Hippocampal formation (tissue), 2 donors: ENCODE data around the gene TRDN.
A peak's percentile ranks its signal among the peaks of the same experiment; 100 is the strongest.
"Not testable (repeated sequence)": the region's sequence is repeated elsewhere in the genome, so short reads cannot be mapped to it uniquely, and the experiment has no call there.

ENCODE experiments used
- DNase-seq, 2 donors: peaks; one replicate each; lab custom pipeline; 2025; lab: John Stamatoyannopoulos, UW

The TRDN gene

DNA sequence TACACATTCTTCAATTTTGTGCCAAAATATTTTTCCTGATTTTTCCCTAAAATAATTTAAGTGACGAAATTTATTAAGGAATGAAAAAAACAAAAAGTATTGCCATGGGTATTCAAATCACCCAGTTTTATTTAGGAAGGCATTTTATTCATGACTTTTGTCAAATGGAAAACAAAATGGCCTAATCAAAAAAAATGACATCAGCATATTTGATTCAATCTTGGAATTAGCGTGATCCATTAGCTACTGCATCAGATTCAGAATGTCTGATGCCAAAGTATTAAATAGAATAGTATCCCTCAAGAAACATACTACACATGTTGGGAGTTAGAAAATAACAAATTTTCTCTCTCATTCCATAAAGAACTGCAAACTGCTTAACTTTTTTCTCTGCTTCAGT, 129.2 kb downstream of the TRDN start:
- DNase-seq, result no peak

DNA sequence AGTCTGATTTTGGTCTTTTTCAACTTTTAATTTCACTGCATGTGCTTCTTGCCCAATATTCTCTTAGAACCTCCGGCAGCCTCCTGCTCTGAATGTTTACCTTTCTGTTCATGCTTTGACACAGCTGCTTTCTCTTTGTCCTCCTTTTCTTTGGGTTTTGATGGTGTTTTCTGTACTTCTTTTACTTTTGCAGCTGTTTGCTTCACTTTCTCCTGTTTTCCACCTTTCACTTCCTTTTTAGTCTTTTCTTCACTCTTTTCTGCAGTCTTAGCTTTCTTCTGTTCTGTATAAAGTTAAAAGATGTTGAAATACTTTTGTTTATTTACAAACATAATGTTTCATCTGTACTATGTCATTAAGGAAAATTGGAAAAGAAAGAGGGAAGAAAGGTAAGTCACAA, 133.1 kb downstream of the TRDN start:
- DNase-seq, result no peak

DNA sequence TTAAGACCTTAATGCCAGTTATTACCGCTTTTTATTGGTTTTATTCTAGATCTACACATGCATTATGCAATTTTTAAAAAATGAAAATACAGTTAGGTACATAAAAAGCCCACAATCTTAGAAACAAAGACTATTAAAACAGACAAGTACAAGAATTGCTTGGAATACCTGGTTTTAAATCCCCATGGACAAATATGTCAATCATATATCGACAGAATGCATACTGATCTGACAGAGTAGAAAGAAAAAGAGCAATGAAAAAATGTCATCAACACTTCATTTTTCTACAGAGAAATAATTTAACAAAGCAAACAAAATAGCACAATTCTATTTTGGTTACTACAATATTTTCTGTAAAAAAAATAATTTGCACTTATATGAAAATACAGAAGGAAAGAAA, 139.7 kb downstream of the TRDN start:
- DNase-seq, result no peak

DNA sequence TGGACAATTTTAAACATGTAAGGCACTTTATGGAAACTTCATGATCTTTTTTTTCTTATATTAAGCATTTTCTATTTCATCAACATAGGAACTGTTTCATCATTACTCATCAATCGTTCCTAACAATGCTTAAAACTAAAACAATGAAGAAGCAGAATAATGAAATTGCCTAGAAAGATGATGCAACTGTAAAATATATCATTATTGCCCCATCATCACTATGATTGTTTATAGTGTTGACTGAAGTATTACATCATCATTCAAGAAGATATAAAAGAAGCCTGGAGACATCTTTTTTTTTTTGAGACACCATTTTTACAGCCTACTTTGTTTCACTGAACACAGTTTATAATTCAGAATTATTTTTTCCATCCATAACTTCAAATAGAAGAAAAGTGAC, 147.2 kb downstream of the TRDN start:
- no peak for DNase-seq

DNA sequence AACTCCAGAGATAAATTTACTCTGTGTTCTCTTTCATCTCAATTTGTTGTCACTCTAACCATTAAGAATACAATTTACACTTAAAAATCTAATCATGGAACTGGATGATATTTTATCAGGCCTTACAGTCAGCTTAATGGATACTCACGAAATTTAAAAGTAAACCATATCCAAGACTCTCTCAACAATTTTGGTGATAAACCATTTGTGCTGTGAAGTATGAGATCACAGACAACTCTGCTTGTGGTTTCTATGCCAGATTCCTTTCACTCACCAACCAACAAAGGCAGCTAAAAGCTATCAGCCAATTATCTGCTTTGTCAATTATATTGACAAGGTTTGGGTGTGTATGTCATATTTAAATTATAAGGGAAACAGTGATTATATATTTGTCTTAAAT, 155.8 kb downstream of the TRDN start:
- DNase-seq, result no peak

DNA sequence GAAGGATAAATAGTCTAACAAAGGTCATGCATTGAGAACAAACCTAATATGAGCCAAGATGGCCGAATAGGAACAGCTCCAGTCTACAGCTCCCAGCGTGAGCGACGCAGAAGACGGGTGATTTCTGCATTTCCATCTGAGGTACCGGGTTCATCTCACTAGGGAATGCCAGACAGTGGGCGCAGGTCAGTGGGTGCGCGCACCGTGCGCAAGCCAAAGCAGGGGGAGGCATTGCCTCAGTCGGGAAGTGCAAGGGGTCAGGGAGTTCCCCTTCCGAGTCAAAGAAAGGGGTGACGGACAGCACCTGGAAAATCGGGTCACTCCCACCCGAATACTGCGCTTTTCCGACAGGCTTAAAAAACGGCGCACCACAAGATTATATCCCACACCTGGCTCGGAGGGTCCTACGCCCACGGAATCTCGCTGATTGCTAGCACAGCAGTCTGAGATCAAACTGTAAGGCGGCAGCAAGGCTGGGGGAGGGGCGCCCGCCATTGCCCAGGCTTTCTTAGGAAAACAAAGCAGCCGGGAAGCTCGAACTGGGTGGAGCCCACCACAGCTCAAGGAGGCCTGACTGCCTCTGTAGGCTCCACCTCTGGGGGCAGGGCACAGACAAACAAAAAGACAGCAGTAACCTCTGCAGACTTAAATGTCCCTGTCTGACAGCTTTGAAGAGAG, 164.6 kb downstream of the TRDN start:
- DNase-seq, result not testable (repeated sequence)

DNA sequence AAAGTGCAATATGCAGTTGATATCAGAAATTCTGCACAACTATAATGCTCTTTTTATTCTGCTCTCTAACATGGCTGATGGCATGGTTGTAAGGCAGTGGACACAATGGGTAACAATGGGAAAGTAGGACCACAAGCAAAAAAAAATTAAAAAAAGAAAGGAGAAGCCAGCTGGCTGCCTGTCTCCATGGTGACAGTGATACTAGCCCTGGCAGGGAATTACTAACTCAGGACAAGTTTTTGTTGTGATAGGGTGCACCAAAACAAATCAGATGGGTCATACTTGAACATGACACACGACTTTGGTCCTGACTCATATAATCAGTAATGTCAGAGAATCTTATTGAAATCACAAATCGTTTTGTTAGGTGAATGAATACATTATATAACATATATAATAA, 169.4 kb downstream of the TRDN start:
- no peak for DNase-seq

DNA sequence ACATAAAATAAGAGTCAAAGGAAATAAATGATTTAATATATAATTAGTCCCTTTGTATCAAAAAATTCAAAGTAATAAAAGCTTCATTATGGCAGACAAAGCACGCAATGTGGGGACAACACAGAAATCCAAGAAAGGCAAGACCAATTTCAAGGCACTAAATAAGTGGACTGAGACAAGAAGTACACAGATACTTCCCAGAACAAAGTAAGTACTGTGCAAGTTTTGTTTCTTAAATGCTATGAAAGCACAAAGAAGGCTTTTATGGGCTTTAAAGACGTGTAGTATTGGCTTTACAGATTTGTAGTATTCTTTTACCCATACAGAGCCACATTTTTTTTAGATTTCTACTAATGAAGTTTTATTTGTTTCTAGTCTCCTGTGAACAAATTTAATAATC, 174.6 kb downstream of the TRDN start:
- DNase-seq, result no peak

DNA sequence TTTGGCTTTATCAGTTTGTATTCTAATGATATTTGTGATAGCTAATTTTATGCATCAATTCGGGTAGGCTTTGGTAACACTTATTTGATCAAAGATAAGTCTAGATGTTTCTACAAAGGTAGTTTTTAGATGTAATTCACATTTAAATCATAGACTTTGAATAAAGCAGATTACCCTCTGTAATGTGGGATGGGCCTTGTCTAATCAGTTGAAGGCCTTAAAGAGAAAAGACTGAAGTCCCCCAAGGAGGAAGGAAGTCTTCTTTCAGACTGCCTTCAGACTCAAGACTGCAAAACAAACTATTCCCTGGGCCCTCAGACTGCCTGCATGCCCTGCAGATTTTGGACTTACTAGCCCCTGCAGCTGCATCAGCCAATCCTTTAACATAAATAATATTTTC, 178.5 kb downstream of the TRDN start:
- no peak for DNase-seq

DNA sequence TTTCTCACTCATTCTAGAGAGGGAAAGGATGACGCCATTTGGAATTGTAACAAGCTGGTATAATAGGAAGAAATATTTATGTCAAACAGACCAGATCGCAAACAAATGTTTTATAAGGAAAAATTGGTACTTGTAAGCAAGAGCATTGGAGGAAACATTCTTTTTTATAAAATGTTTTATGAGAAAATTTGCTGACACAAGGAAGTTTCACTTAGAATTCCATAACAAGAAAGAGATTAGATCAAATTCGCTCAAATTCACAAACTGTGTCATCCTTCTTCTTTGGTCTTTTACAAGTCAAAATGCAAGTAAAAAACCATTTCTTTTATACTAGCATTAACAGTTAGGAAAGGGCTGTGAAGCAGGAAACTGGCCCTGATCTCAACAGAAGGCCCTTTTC, 179.9 kb downstream of the TRDN start:
- DNase-seq, result no peak

DNA sequence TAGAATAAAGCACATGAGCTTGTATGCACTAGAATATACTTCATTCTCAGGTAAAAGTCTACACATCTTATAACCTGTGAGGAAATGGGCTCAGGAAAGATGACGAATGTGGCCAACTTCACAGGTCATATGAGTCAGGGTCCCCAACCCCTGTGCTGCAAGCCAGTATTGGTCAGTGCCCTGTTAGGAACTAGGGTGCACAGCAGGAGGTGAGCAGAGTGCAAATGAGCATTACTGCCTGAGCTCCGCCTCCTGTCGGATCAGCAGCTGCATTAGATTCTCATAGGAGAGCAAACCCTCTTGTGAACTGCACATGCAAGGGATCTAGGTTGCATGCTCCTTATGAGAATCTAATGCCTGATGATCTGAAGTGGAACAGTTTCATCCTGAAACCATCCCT, 182.3 kb downstream of the TRDN start:
- no peak for DNase-seq

DNA sequence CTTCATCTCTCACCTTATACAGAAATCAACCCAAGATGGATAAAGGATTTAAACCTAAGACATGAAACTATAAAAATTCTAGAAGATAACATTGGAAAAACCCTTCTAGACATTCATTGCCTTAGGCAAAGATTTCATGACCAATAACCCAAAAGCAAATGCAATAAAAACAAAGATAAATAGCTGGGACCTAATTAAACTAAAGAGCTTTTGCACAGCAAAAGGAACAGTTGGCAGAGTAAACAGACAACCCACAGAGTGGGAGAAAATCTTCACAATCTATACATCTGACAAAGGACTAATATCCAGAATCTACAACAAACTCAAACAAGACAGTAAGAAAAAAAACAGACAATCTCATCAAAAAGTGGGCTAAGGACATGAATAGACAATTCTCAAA, 183.7 kb downstream of the TRDN start:
- DNase-seq, result not testable (repeated sequence)

DNA sequence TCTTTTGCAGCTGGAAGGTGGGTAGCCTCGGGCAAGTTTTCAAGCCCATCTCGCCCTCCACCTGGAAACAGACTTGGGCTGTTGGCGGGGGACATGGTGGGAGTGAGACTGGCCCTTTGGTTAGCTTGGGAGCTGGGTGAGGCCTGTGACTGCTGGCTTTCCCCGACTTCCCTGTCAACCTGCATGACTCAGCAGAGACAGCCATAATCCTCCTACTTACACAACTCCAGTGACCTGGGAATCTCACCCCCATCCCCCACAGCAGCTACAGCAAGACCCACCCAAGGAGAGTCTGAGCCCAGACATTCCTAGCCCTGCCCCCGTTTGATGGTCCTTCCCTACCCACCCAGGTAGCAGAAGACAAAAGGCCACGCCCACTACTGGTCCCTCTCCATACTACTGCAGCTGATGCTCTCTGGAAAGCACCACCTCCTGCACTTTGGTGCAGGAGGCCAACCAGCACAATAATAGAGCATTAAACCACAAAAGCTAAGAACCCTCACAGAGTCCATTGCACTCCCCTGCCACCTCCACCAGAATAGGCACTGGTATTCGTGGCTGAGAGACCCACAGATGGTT, 188.4 kb downstream of the TRDN start:
- no peak for DNase-seq

DNA sequence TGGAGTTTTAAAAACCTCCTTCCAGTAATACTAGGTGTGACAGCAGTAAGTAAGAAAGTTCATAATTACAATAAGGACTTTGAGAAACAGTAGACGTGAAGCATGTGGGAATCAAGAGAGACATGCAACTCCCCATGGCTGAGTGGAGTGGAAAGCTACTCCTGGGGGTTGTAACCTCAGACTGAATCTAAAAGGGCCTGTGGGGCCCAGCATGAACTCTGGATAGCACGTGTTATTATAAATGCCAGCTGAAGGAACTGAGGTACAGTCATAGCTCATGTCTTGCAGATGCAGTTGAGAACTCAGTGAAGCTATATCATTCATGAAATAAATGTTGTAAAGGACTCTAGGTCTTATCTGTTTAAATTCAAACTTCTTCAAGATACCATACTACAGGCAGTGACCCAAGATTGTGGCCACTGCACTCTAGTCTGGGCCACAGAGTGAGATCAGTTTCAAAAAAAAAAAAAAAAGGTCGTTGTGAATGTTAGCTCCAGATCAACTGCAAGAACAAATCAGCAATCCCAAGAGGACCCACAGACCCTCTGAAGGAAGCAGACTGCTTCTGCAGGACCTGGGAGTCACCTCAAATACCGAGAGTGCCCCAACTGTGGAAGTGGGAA, 189.3 kb downstream of the TRDN start:
- no peak for DNase-seq

DNA sequence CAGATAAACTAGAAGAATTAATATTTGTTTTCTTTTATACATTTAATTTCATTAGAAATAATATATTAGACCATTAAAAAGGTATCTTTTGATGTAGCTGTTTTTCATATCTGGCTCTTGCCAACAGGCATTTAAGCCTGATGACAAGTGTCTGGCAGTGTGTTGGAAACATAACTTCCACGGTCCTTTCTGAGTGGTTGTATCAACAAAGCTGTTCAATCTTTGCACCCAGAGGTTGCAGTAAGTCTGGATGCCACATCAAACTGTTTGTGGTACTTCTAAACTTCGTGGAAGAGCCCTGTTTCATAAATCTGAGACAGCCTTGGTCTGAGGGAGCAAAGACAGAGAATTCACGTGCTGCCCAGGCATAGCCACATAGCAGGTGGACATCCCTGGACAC, 197.4 kb downstream of the TRDN start:
- DNase-seq, result no peak

DNA sequence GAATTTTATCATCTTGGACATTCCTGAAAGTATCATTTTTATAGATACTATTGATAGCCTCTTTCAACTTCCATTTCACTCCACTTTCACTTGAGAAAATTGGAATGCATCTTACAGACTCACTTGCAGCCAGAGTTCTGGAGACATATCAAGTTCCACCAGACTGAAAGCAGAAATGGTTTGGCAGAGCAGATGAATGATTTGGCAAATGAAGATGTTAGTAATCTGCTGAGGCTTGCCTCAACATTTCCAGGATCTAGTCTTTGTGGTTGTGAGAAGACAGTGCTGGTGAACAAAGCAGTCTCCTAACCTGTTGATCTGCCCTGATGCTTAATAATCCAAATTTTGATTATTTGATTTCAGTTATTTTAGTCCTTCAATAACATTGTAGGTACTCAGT, 202.6 kb downstream of the TRDN start:
- DNase-seq, result no peak

DNA sequence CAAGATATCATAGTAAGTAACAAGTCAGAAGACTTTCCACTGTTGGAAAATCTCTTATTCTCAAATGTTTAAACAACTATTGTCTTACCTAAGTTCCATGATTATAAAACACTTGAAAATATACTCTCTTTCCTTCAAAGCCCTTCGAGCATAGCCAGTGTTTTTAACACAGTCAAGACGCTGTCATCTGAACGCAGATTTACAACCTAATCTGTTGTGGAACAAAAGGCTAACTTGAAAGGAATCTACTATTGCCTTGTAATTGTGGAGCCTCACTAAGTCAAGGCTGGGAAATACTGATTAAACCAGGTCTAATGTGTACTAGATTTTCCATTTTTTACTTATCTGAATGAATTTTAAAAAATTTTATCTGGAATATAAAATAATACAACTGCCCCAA, 205.8 kb downstream of the TRDN start:
- DNase-seq, result no peak

DNA sequence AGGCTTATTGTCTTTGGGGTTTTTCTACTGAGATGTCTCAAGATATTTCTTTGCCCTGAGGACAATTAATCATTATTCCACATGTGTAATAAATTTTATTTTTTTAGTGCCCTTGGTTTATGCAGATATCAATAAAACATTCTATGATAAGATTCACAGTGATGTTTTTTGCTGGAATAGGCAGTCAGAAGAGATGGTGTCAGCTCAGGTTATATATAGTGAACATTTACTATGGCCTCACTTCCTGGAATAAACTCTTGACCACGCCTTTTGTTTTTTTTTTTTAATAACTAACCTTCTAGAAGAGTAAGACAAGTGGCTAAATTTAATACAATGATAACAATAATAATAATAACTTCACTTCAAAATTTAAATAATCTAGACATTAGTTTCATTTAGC, 209.7 kb downstream of the TRDN start:
- DNase-seq, result no peak

DNA sequence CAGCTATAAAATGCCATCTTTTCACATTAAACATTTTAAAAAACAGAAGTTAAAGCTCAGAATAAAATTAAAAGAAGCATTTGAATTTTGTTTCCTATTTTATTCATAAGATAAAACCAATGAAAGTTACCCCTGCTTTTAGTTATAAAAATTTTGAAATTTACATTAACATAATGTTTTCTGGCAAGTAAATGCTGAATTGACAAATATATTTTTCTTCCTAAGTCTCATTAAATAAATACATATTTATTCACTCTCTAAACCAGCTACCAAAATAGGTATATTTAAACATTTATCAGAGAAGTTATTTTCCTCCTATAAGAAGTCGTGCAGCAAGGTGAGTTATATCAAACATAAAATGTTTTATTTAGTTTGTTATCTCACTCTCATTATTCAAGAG, 213.6 kb downstream of the TRDN start:
- DNase-seq, result no peak

DNA sequence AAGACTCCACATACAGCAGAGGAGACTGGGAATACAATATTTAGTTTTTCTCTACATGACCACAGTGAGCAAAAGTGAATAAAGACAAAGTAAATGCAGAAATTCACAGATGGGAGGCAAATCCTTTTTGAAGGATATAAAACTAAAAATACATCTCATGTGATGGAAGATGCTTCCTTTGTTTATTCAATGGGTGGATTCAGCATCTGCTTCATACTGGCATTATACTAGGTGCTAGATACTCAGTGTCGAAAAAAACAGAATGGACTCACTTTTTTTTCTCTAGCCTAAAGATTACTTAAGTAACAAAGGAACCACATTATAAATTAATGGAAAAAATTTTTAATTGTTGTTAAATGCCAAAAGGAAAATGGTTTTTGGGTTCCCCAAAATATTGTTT, 216.2 kb downstream of the TRDN start:
- no peak for DNase-seq

DNA sequence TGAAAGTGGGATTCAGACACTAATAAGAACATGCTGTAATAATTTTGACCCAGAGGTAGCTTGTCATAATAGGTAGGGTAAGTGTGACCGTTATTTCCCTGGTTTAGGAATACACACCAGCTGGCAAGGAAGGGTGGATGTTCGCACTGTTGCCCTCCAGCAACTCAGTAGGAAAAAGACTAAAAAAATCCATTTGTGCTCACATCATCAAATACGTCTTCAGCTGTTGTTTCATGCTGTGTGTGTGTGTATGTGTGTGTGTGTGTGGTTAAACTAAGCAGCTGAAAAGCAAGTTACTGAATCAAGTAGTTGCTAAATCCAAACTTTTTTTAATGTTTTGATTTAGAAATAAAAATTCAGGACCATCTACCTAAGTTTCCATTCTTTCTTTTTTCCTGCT, 218.7 kb downstream of the TRDN start:
- no peak for DNase-seq

DNA sequence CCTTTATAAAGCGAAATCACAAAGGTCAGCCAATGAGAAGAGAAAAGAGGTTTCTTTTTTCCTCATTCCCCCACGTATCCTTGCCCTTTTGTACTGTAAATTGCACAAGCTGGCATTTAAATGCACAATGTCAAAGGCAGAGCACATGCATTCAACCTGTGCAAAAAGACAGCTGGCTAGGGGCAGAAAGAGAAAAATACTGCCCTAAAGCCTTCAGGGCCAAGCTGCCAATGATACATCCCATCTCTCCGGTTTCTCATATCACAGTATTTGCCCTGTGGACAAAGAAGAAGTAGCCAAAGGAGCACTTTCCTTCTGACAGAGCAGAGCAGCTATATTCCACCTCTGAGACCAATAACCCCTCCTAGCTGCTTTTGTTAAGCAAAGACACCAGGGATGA, 219.2 kb downstream of the TRDN start:
- no peak for DNase-seq

DNA sequence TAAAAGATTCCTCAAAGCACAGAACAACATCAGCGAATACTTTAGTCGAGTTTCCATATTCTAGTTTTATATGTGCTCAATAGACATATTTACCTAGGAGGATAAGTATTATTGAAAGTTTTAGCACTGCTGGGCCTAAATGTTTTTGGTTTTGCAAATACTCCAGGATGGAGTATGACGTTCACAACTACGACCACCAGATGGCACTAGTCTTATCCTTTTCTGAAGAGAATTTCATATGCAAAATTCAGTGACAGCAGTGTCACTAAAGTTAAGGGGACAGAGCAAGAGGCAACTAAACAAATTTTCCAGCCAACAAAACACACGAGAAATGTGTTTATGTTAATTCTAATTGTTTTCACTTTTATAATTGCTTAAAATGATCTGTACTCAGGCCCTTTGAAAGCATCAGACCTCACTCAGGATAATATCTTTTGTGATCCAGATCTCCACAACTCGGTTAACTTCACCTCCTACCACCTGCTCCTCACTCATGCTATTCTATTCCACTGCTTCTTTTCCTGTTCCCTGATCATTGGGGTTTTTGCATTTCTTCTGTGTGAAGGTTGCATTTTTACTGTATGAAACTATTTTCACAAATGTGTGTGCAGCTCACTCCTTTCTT, 220.8 kb downstream of the TRDN start:
- peak; percentile 39 to 58 for DNase-seq
